ENCODE measurements around the gene TPD52L2. TPM values are rescaled to one million over a fixed set of nuclear protein-coding genes. Genes with fewer than 3 reads are reported as not detected.

The TPD52L2 gene
- total RNA-seq, 1 experiment from 2014 or later: 147 TPM

DNA sequence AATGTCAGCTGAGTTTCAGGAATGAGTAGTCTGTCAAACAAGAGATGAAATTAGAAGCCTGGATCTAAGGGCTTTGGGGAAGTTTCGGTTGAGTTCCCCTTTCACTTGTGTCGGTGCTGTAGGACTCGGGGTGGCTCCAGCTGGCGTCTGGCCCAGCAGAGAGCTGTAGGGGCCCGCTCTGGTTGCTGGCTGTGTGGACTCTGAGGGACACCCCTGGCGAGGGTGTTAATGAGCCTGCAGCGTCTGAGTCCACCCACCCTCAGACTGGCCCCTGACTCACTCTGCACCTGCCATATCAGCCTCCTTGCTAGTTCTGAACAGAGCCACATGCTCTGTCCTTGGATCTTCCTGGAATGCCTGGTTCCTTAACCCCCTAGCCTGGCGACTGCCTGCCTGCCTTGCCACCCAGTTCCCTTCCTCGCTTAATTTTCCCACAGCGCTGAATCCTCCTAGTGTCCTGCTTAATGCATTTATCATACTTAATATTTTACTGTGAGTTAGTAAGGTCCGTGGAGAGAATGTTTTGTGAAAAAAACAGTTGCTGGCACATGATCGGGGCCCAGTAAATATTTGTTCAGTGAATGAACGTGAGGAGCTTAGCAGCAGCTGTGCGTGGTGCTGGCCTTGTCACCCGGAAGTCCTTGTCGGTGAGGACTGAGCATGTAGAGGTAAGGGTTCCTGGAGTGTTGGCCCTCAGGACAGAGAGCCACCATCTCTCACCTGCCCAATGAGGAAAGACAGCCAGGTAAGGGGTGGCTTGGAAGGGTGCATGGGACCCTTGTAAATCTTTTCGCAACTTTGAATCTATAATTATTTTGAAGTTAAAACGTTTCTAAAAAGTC is 31.4 kb downstream of the TPD52L2 start:
- Histone ChIP-seq H3K4me3 (ENCODE audit: low read length) (peak overlapping the region; percentile 75), H3K27ac (ENCODE audit: low read length) (peak overlapping the region; percentile 8), H3K9me3 (ENCODE audit: low read length) (no peaks in the 10 kb centered on the region), H2AFZ (ENCODE audit: low read length) (peak overlapping the region; percentile 58), H3F3A (ENCODE audit: low read length, unreplicated experiment) (peaks cover 11% of the 10 kb centered on the region), H4K20me1 (ENCODE audit: low read length) (peaks cover 22% of the 10 kb centered on the region), H3K9ac (ENCODE audit: low read length) (peak overlapping the region; percentile 73), H3K79me2 (ENCODE audit: low read length) (peaks cover 61% of the 10 kb centered on the region), H3K4me1 (ENCODE audit: insufficient read depth, low read length) (peaks cover 23% of the 10 kb centered on the region), H3K4me2 (ENCODE audit: low read length) (peak overlapping the region; percentile 87), H3K36me3 (ENCODE audit: low read depth, low read length) (peaks cover 11% of the 10 kb centered on the region; the same call in 1 of the 2 replicates), H3K27me3 (ENCODE audit: low read length) (no peaks in the 10 kb centered on the region), H3K9me2 (replicated peaks; ENCODE audit: low read length) (no peaks in the 10 kb centered on the region)
- no TSS peak for BruUV-seq (replicated peaks)
- ChIA-PET CTCF (interaction anchor here (0.9 kb wide), 1 partner anchor 77 kb away, joined by 4 read pairs; no protein-coding TSS in a partner anchor), POLR2A (ENCODE audit: unreplicated experiment) (interaction anchor here (0.7 to 1.0 kb wide), 2 partner anchors 31 to 324 kb away, joined by 3 to 5 read pairs; partner anchors contain the start of gene TPD52L2)
- ATAC-seq: peak; percentile 4; the same call in 1 of the 2 replicates
- intact Hi-C loops (cut with micrococcal nuclease): loop anchor here (2.0 kb wide), 1 partner anchor 14 kb away; no protein-coding TSS in a partner anchor
- TF ChIP-seq EZH2phosphoT487 (IDR thresholded peaks at IDR 0.05; ENCODE audit: borderline replicate concordance, low read length) (no peak), EZH2 (IDR thresholded peaks at IDR 0.05; ENCODE audit: low read length, unreplicated experiment) (no peak), CTCF (conservative IDR thresholded peaks at IDR 0.05; ENCODE audit: low read depth, low read length) (no peak)
- peak; percentile 25 for DNase-seq

DNA sequence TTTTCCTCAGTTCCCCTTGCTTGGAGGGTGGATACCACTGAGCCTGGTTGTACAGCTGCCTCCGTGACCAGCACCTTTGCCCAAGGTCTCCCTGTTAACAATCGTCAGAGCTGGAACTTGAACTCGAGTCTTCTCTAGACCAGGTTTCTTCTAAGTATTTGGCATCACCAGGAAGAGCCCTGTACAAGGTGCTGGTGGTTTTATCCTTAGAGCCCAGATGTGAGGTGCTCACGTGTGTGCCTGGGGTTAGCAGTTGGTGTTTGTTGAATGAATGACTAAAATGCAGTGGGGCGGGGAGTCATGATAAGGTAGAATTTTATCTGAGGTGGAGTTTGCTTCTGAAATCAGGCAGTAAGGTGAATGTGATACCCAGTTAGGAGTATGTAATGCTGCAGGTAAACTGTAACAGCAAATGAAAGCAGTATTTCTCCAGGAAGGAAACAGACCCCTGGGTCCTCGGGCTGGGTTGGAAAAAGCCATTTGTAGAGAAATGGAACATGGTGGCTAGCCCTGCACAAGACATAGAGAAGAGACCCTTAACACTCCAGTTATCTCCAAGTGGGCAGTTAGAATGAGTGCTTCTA is 33.0 kb downstream of the TPD52L2 start:
- Histone ChIP-seq H3F3A (ENCODE audit: low read length, unreplicated experiment) (peaks cover 11% of the 10 kb centered on the region), H3K4me2 (ENCODE audit: low read length) (no peak overlapping the region), H3K27ac (ENCODE audit: low read length) (no peak overlapping the region), H3K4me3 (ENCODE audit: low read length) (no peak overlapping the region), H3K36me3 (ENCODE audit: low read depth, low read length) (0 out of 2 replicates have a peak, but pooled peaks cover 2% of the 10 kb centered on the region), H3K79me2 (ENCODE audit: low read length) (peaks cover 76% of the 10 kb centered on the region), H3K9me2 (replicated peaks; ENCODE audit: low read length) (no peaks in the 10 kb centered on the region), H3K27me3 (ENCODE audit: low read length) (no peaks in the 10 kb centered on the region), H2AFZ (ENCODE audit: low read length) (no peak overlapping the region), H3K9ac (ENCODE audit: low read length) (no peak overlapping the region), H3K9me3 (ENCODE audit: low read length) (no peaks in the 10 kb centered on the region), H3K4me1 (ENCODE audit: insufficient read depth, low read length) (peaks cover 28% of the 10 kb centered on the region), H4K20me1 (ENCODE audit: low read length) (peaks cover 22% of the 10 kb centered on the region)
- DNase-seq (no peak), ATAC-seq (no peak)
- intact Hi-C loops (cut with micrococcal nuclease): loop anchor here (2.0 kb wide), 1 partner anchor 13 kb away; no protein-coding TSS in a partner anchor
- ChIA-PET CTCF (no interaction called here), POLR2A (ENCODE audit: unreplicated experiment) (no interaction called here)
- no TSS peak for BruUV-seq (replicated peaks)
- no peak for TF ChIP-seq EZH2phosphoT487 (IDR thresholded peaks at IDR 0.05; ENCODE audit: borderline replicate concordance, low read length)
- no peak for TF ChIP-seq CTCF (conservative IDR thresholded peaks at IDR 0.05; ENCODE audit: low read depth, low read length)
- no peak for TF ChIP-seq EZH2 (IDR thresholded peaks at IDR 0.05; ENCODE audit: low read length, unreplicated experiment)

All from PC-3 (cell line).